KMS-11 (cell line): ENCODE results near the gene FITM2.

Source experiments
- H2AFZ ChIP-seq: fragments of 200-600 bp; sonication (generic); 2 replicates; pipeline ENCODE4 v1.6.1; 2016; ENCODE audit warnings: antibody characterized with exemption, mixed run types, low read depth
- H3K27ac ChIP-seq: fragments of 200-600 bp; sonication (generic); 2 replicates; pipeline ENCODE4 v1.6.1; 2016; ENCODE audit warnings: mild to moderate bottlenecking, mixed run types
- H3K27me3 ChIP-seq: fragments of 200-600 bp; sonication (generic); 2 replicates; pipeline ENCODE4 v1.6.1; 2017; ENCODE audit warnings: mild to moderate bottlenecking, low read depth, mixed run types, moderate library complexity; ENCODE audit not compliant: insufficient read depth
- H3K36me3 ChIP-seq: fragments of 200-600 bp; sonication (generic); 2 replicates; pipeline ENCODE4 v1.6.1; 2017; ENCODE audit warnings: mild to moderate bottlenecking, mixed run types; ENCODE audit not compliant: insufficient read depth
- H3K4me1 ChIP-seq: fragments of 200-600 bp; sonication (generic); 2 replicates; pipeline ENCODE4 v1.6.1; 2016; ENCODE audit warnings: mild to moderate bottlenecking, low read depth, mixed run types; ENCODE audit not compliant: poor library complexity, severe bottlenecking
- H3K4me2 ChIP-seq: fragments of 200-600 bp; sonication (generic); 2 replicates; pipeline ENCODE4 v1.7.0; 2016; ENCODE audit warnings: mild to moderate bottlenecking, mixed run types
- H3K4me3 ChIP-seq: fragments of 200-600 bp; sonication (generic); IDR thresholded peaks from 2 replicates; pipeline ENCODE4 v1.6.1; 2017; ENCODE audit warnings: low read depth, low read length, mixed read lengths; ENCODE audit not compliant: insufficient read depth
- H3K79me2 ChIP-seq: fragments of 200-600 bp; sonication (generic); 2 replicates; pipeline ENCODE4 v1.6.1; 2016; ENCODE audit warnings: low read depth, mixed run types; ENCODE audit not compliant: insufficient read depth
- H3K9ac ChIP-seq: fragments of 200-600 bp; sonication (generic); 2 replicates; pipeline ENCODE4 v1.6.1; 2016; ENCODE audit warnings: mild to moderate bottlenecking, mixed run types
- H4K20me1 ChIP-seq: fragments of 200-600 bp; sonication (generic); 2 replicates; pipeline ENCODE4 v1.6.1; 2016; ENCODE audit warnings: mild to moderate bottlenecking, mixed run types; ENCODE audit not compliant: insufficient read depth
- TF ChIP-seq, protein P1 (sequence below): fragments of 200-600 bp; sonication (generic); conservative IDR thresholded peaks from 2 replicates; pipeline ENCODE4 v1.6.1; 2017; ENCODE audit warnings: low read depth, mild to moderate bottlenecking, antibody characterized with exemption, low read length, moderate library complexity, mixed read lengths

FITM2 gene

DNA sequence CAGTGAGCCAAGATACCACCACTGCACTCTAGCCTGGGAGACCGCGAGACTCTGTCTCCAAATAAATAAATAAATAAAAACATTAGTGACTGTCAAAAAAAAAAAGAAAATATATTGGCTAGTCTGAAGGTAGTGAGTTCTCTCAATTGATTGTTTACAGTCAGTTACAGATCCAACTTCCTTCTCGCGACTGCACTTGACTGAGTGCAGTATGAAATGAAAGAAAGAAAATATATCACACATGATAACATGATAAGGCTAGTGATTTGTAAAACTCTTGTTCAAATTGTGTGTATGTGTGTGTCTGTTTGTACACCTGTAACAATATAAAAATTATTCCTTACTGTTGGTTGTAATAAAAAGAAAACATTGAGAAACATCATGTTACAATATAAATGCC is 33.7 kb upstream of the FITM2 start:
- no peak overlapping the region for H3K4me2 ChIP-seq
- H3K27me3 ChIP-seq: no peaks in the 10 kb centered on the region

GRCh38 chr20:44343162-44343675 is 32.2 kb upstream of the FITM2 start:
- no peak overlapping the region for H3K9ac ChIP-seq
- no peaks in the 10 kb centered on the region for H3K79me2 ChIP-seq
- no peak overlapping the region for H3K4me2 ChIP-seq
- no peaks in the 10 kb centered on the region for H3K4me1 ChIP-seq
- TF ChIP-seq, protein P1, sequence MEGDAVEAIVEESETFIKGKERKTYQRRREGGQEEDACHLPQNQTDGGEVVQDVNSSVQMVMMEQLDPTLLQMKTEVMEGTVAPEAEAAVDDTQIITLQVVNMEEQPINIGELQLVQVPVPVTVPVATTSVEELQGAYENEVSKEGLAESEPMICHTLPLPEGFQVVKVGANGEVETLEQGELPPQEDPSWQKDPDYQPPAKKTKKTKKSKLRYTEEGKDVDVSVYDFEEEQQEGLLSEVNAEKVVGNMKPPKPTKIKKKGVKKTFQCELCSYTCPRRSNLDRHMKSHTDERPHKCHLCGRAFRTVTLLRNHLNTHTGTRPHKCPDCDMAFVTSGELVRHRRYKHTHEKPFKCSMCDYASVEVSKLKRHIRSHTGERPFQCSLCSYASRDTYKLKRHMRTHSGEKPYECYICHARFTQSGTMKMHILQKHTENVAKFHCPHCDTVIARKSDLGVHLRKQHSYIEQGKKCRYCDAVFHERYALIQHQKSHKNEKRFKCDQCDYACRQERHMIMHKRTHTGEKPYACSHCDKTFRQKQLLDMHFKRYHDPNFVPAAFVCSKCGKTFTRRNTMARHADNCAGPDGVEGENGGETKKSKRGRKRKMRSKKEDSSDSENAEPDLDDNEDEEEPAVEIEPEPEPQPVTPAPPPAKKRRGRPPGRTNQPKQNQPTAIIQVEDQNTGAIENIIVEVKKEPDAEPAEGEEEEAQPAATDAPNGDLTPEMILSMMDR: no peak
- H3K36me3 ChIP-seq: no peaks in the 10 kb centered on the region
- no peaks in the 10 kb centered on the region for H3K27me3 ChIP-seq
- no peaks in the 10 kb centered on the region for H4K20me1 ChIP-seq
- no peak overlapping the region for H3K4me3 ChIP-seq
- H2AFZ ChIP-seq: no peak overlapping the region
- no peak overlapping the region for H3K27ac ChIP-seq

More for the DNA sequence above, 33.7 kb upstream of the FITM2 start:
- H3K4me3 ChIP-seq: no peak overlapping the region
- no peak overlapping the region for H3K9ac ChIP-seq
- no peaks in the 10 kb centered on the region for H3K4me1 ChIP-seq
- H2AFZ ChIP-seq: no peak overlapping the region
- H4K20me1 ChIP-seq: no peaks in the 10 kb centered on the region
- TF ChIP-seq, protein P1: no peak
- H3K36me3 ChIP-seq: no peaks in the 10 kb centered on the region
- no peaks in the 10 kb centered on the region for H3K79me2 ChIP-seq
- H3K27ac ChIP-seq: no peak overlapping the region

- Histone ChIP-seq H4K20me1 (no peaks in the 10 kb centered on the region), H3K4me3 (no peak overlapping the region), H3K4me2 (no peak overlapping the region), H3K79me2 (no peaks in the 10 kb centered on the region), H3K36me3 (no peaks in the 10 kb centered on the region), H3K27ac (no peak overlapping the region), H3K4me1 (no peaks in the 10 kb centered on the region), H2AFZ (no peak overlapping the region), H3K27me3 (no peaks in the 10 kb centered on the region), H3K9ac (no peak overlapping the region)
- TF ChIP-seq, protein P1: no peak
These were observed 31.2 kb upstream of the FITM2 start for GRCh38 chr20:44342248-44342647.

- Histone ChIP-seq H3K27ac (no peak within 1 kb of the TSS), H4K20me1 (no peaks in the 10 kb centered on the region), H3K9ac (no peak within 1 kb of the TSS), H3K27me3 (no peaks in the 10 kb centered on the region), H2AFZ (no peak within 1 kb of the TSS), H3K4me3 (no peak within 1 kb of the TSS), H3K4me1 (no peaks in the 10 kb centered on the region), H3K79me2 (no peaks in the 10 kb centered on the region), H3K4me2 (no peak within 1 kb of the TSS), H3K36me3 (no peaks in the 10 kb centered on the region)
- TF ChIP-seq, protein P1: no peak
These were observed 25.9 kb upstream of the FITM2 start, which contains the start of gene R3HDML for GRCh38 chr20:44336725-44337380. R3HDML (plus strand) TSS chr20:44337043; CDS start chr20:44337158, 115 bp downstream.
